ACC112 (cell line): ENCODE data around the gene UBFD1.

ENCODE experiments used
- H2AFZ ChIP-seq: fragments of 200-600 bp; sonication (generic); one replicate; pipeline ENCODE4 v1.6.0; 2017; ENCODE audit warnings: antibody characterized with exemption, low read length; ENCODE audit not compliant: unreplicated experiment
- H3K27ac ChIP-seq: fragments of 200-600 bp; sonication (generic); 2 replicates; pipeline ENCODE4 v1.5.1; 2014; ENCODE audit warnings: low read depth, mild to moderate bottlenecking, antibody characterized with exemption, low read length, moderate library complexity
- H3K27me3 ChIP-seq: fragments of 200-600 bp; sonication (generic); 2 replicates; pipeline ENCODE4 v1.6.1; 2014; ENCODE audit warnings: mild to moderate bottlenecking, antibody characterized with exemption, low read length, moderate library complexity, mixed read lengths; ENCODE audit not compliant: insufficient read depth
- H3K36me3 ChIP-seq: fragments of 200-600 bp; sonication (generic); 2 replicates; pipeline ENCODE4 v1.6.1; 2016; ENCODE audit warnings: mild to moderate bottlenecking, antibody characterized with exemption, low read length, moderate library complexity, mixed read lengths; ENCODE audit not compliant: insufficient read depth
- H3K4me1 ChIP-seq: fragments of 200-600 bp; sonication (generic); one replicate; pipeline ENCODE4 v1.6.1; 2016; ENCODE audit warnings: low read length, mixed read lengths; ENCODE audit not compliant: insufficient read depth, unreplicated experiment, control insufficient read depth
- H3K4me3 ChIP-seq: fragments of 200-600 bp; sonication (generic); 2 replicates; pipeline ENCODE4 v1.5.1; 2014; ENCODE audit warnings: mild to moderate bottlenecking, low read depth, low read length
- H3K79me2 ChIP-seq: fragments of 200-600 bp; sonication (generic); one replicate; pipeline ENCODE4 v1.6.0; 2016; ENCODE audit warnings: low read length; ENCODE audit not compliant: control insufficient read depth, unreplicated experiment, insufficient read depth

UBFD1 gene

GRCh38 chr16:23544436-23544835, 13.1 kb upstream of the UBFD1 start:
- Histone ChIP-seq H3K27me3 (no peaks in the 10 kb centered on the region), H2AFZ (no peak overlapping the region), H3K36me3 (peaks cover 10% of the 10 kb centered on the region; the same call in 1 of the 2 replicates), H3K79me2 (no peaks in the 10 kb centered on the region), H3K27ac (no peak overlapping the region), H3K4me3 (no peak overlapping the region), H3K4me1 (no peaks in the 10 kb centered on the region)

- Histone ChIP-seq H3K79me2 (no peaks in the 10 kb centered on the region), H3K27me3 (no peaks in the 10 kb centered on the region), H3K4me3 (no peak overlapping the region), H3K27ac (no peak overlapping the region), H3K4me1 (no peaks in the 10 kb centered on the region), H3K36me3 (peaks cover 17% of the 10 kb centered on the region; the same call in 1 of the 2 replicates), H2AFZ (no peak overlapping the region)
Measured at GRCh38 chr16:23549938-23550337, 7.6 kb upstream of the UBFD1 start.

- Histone ChIP-seq H3K4me3 (no peak overlapping the region), H3K79me2 (peaks cover 8% of the 10 kb centered on the region), H3K4me1 (no peaks in the 10 kb centered on the region), H3K36me3 (peaks cover 14% of the 10 kb centered on the region; the same call in 1 of the 2 replicates), H3K27me3 (no peaks in the 10 kb centered on the region), H2AFZ (no peak overlapping the region), H3K27ac (no peak overlapping the region)
Measured at GRCh38 chr16:23552161-23552560, 5.4 kb upstream of the UBFD1 start.

DNA sequence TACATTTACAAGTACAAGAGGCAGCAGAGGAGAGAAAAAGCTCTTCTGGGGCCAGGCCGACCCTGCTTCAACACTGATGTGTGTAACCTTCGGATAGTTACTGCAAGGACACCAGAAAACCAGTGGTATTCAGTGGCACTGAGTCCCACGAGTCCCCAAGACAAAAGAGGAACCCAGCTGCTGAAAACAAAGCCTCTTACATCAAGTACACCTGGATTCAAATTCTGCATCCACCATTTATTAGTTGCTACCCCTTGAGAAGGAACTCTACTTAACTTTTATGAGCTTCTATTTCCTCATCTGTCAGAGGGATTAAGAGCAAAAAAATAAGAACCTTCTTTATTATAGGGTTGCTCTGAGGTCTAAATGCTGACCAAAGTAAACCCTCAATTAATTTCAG, 3.0 kb upstream of the UBFD1 start:
- Histone ChIP-seq H3K79me2 (peaks cover 27% of the 10 kb centered on the region), H3K4me3 (no peak overlapping the region)

GRCh38 chr16:23557779-23558702, 514 bp downstream of the UBFD1 start:
- H3K79me2 ChIP-seq, result peaks cover 52% of the 10 kb centered on the region
- no peak overlapping the region for H2AFZ ChIP-seq
- peaks cover 10% of the 10 kb centered on the region for H3K4me1 ChIP-seq
- peaks cover 29% of the 10 kb centered on the region for H3K36me3 ChIP-seq
- peak overlapping the region; percentile 99 for H3K4me3 ChIP-seq
- H3K27ac ChIP-seq, result peak overlapping the region; percentile 83
- H3K27me3 ChIP-seq, result no peaks in the 10 kb centered on the region

More for the DNA sequence above, 3.0 kb upstream of the UBFD1 start:
- Histone ChIP-seq H3K4me1 (peaks cover 6% of the 10 kb centered on the region), H3K27me3 (no peaks in the 10 kb centered on the region), H3K36me3 (peaks cover 15% of the 10 kb centered on the region), H2AFZ (no peak overlapping the region), H3K27ac (no peak overlapping the region)

GRCh38 chr16:23561586-23561985, 4.1 kb downstream of the UBFD1 start:
- H3K79me2 ChIP-seq, result peaks cover 43% of the 10 kb centered on the region
- H3K4me1 ChIP-seq, result peaks cover 10% of the 10 kb centered on the region
- no peak overlapping the region for H2AFZ ChIP-seq
- peaks cover 48% of the 10 kb centered on the region for H3K36me3 ChIP-seq
- no peak overlapping the region for H3K4me3 ChIP-seq
- H3K27ac ChIP-seq, result no peak overlapping the region
- H3K27me3 ChIP-seq, result no peaks in the 10 kb centered on the region

- Histone ChIP-seq H3K4me3 (no peak overlapping the region), H3K27me3 (no peaks in the 10 kb centered on the region), H3K79me2 (peaks cover 43% of the 10 kb centered on the region), H3K27ac (no peak overlapping the region), H2AFZ (no peak overlapping the region), H3K4me1 (peaks cover 10% of the 10 kb centered on the region), H3K36me3 (peaks cover 54% of the 10 kb centered on the region)
Measured at GRCh38 chr16:23562505-23562904, 5.0 kb downstream of the UBFD1 start.

DNA sequence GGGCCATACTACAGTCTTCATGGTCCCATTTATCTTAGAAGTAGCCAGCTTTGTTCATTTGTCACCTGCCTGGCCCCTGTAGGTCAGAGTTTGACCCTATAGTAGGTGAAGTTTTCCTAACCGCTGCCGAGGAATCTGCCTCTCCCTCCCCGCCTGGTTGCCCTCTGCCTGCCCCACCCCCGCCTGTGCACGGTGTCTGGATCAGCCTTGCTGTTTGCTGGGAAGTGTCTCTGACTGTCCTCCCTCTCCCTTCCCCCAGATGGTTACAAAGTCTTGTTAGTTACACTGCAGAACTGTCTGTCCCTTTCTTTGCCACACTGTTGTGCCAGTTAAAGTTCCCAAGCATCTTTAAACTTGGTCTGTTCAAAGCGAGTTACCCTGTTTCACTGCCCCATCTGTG, 5.7 kb downstream of the UBFD1 start:
- Histone ChIP-seq H3K36me3 (peaks cover 59% of the 10 kb centered on the region), H2AFZ (no peak overlapping the region), H3K27me3 (no peaks in the 10 kb centered on the region), H3K4me1 (peaks cover 10% of the 10 kb centered on the region), H3K4me3 (no peak overlapping the region), H3K79me2 (peaks cover 38% of the 10 kb centered on the region), H3K27ac (no peak overlapping the region)

- Histone ChIP-seq H3K4me1 (peaks cover 4% of the 10 kb centered on the region), H3K4me3 (no peak overlapping the region), H2AFZ (no peak overlapping the region), H3K27me3 (no peaks in the 10 kb centered on the region), H3K27ac (no peak overlapping the region), H3K36me3 (peaks cover 62% of the 10 kb centered on the region), H3K79me2 (peaks cover 22% of the 10 kb centered on the region)
Measured at GRCh38 chr16:23564575-23565363, 7.2 kb downstream of the UBFD1 start.

DNA sequence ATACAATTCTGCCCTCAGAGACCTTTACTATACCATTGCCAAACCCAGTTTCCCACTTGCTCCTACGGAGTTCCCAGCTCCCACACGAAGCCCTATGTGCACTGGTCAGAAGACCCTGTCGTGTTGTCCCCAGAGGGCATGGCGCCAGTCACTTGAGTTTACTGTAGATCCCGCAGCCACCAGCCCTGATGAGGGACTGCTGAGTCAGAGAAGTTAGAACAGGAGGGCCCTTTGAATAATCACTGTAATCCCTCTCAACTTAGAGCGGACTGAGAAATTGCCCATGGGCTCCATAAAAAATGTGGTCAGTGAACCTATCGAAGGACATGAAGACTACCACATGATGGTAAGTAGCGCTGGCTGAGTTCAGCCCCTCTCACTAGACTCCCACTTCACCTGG, 9.2 kb downstream of the UBFD1 start:
- H3K79me2 ChIP-seq, result peaks cover 4% of the 10 kb centered on the region

More for the DNA sequence above, 9.2 kb downstream of the UBFD1 start:
- no peak overlapping the region for H2AFZ ChIP-seq
- no peak overlapping the region for H3K4me3 ChIP-seq
- H3K36me3 ChIP-seq, result peaks cover 59% of the 10 kb centered on the region
- H3K4me1 ChIP-seq, result no peaks in the 10 kb centered on the region
- no peak overlapping the region for H3K27ac ChIP-seq
- no peaks in the 10 kb centered on the region for H3K27me3 ChIP-seq
